K562 (cell line): ENCODE measurements around the gene ZCWPW1. TPM values are rescaled to one million over a fixed set of nuclear protein-coding genes. Genes with fewer than 3 reads are reported as not detected.

Source experiments
- ARID1B ChIP-seq: fragments of 450-650 bp; IDR thresholded peaks from 2 replicates; pipeline ENCODE4 v1.6.1; 2016; ENCODE audit warnings: antibody characterized with exemption, mild to moderate bottlenecking, inconsistent platforms
- CC2D1A ChIP-seq: fragments of 450-650 bp; IDR thresholded peaks from 2 replicates; pipeline ENCODE4 v1.6.1; 2017; ENCODE audit warnings: mild to moderate bottlenecking
- CXXC5 ChIP-seq: fragments of 250-450 bp; sonication (Bioruptor Pico); IDR thresholded peaks from 2 replicates; pipeline ENCODE4 v1.8.0; 2022; ENCODE audit warnings: inconsistent platforms, mild to moderate bottlenecking, moderate library complexity
- KDM4B ChIP-seq, 2 experiments: fragments of 450-650 bp in 1 of 2; sonication (generic) in 1 of 2; IDR thresholded peaks; 2 replicates each; pipeline ENCODE4 v1.6.1; 2016 to 2017; ENCODE audit warnings: borderline replicate concordance in 2 of 2, antibody characterized with exemption in 1 of 2, low read depth in 1 of 2, mild to moderate bottlenecking in 1 of 2
- LCOR ChIP-seq: sonication (generic); formaldehyde crosslinking; IDR thresholded peaks from 2 replicates; pipeline ENCODE4 v1.8.0; 2022; ENCODE audit warnings: mild to moderate bottlenecking, missing genetic modification reagents
- MAX ChIP-seq: sonication (generic); formaldehyde crosslinking; IDR thresholded peaks from 2 replicates; pipeline ENCODE4 v1.9.0; 2022; ENCODE audit warnings: mild to moderate bottlenecking, missing genetic modification reagents
- MNT ChIP-seq, 2 experiments: fragments of 450-650 bp; conservative IDR thresholded peaks; 2 replicates each; pipeline ENCODE4 v1.6.1; 2017; ENCODE audit warnings: mild to moderate bottlenecking in 2 of 2, moderate library complexity in 2 of 2
- PHF8 ChIP-seq: fragments of 200-600 bp; sonication (generic); IDR thresholded peaks from 2 replicates; pipeline ENCODE4 v1.6.1; 2012; ENCODE audit warnings: mixed run types, mild to moderate bottlenecking, inconsistent platforms, low read length, moderate library complexity, borderline replicate concordance
- PRMT5 ChIP-seq: sonication (generic); formaldehyde crosslinking; IDR thresholded peaks from 2 replicates; pipeline ENCODE4 v1.5.0; 2020; ENCODE audit warnings: missing genetic modification reagents
- STAG1 ChIP-seq: sonication (generic); formaldehyde crosslinking; IDR thresholded peaks from 2 replicates; pipeline ENCODE4 v1.5.0; 2020; ENCODE audit warnings: missing genetic modification reagents, borderline replicate concordance
- TSHZ1 ChIP-seq: fragments of 250-450 bp; sonication (Bioruptor Pico); IDR thresholded peaks from 2 replicates; pipeline ENCODE4 v1.4.0; 2020; ENCODE audit warnings: mild to moderate bottlenecking, moderate library complexity
- ZNF174 ChIP-seq: fragments of 250-450 bp; sonication (Bioruptor Pico); IDR thresholded peaks from 2 replicates; pipeline ENCODE4 v1.4.0; 2020; ENCODE audit warnings: mild to moderate bottlenecking
- ZNF282 ChIP-seq: sonication (generic); formaldehyde crosslinking; IDR thresholded peaks from 2 replicates; pipeline ENCODE4 v1.8.1; 2023; ENCODE audit warnings: missing genetic modification reagents
- ZNF324 ChIP-seq: fragments of 250-450 bp; sonication (Bioruptor Pico); IDR thresholded peaks from 2 replicates; pipeline ENCODE4 v1.4.0; 2020; ENCODE audit warnings: mild to moderate bottlenecking
- polyA plus RNA-seq, 8 experiments: library from polyadenylated mRNA; depleted of rRNA in 4 of 8; stranded (reverse) in 5 of 8; unstranded in 3 of 8; fragments of >200 nt; fragmentation: Nextera tagmentation in 2 of 8; fragmentation: Illumina TruSeq in 1 of 8; extraction: Ambion mirVana in 2 of 8; extraction: Trizol in 1 of 8; gene quantifications; 2 replicates each; pipeline versions ENCODE4 v1.2.1 to v1.2.3, GENCODE V29; 2011 to 2014; ENCODE audit warnings: inconsistent platforms in 1 of 8, missing spikeins in 1 of 8
- total RNA-seq, 7 experiments: library from RNA; depleted of rRNA in 6 of 7; stranded (reverse); fragments of >200 nt in 6 of 7; fragmentation: Illumina TruSeq in 2 of 7; extraction: Trizol in 2 of 7; gene quantifications; 2 replicates each; pipeline versions ENCODE4 v1.2.1 to v1.2.3, GENCODE V29; 2011 to 2021; ENCODE audit warnings: low replicate concordance in 1 of 7
- TF ChIP-seq, protein P1 (sequence below): fragments of 250-450 bp; sonication (Bioruptor Pico); IDR thresholded peaks from 2 replicates; pipeline ENCODE4 v1.4.0; 2020

Gene ZCWPW1
- total and polyA plus RNA-seq, 9 of the 15 experiments (the other 6 are each of a cell fraction or from before 2014, with no cell fraction given), result 0.18 to 1.7 (median 1.2) TPM

- TF ChIP-seq ARID1B (peak; percentile 9; the same call in 1 of the 2 replicates), CC2D1A (0 out of 2 replicates have a peak, but pooled peaks have one; percentile 18), ZNF324 (no peak), PHF8 (peak; percentile 3; the same call in 1 of the 2 replicates), MNT (conservative IDR thresholded peaks at IDR 0.05) (peak; percentile 62 to 69), STAG1 (no peak), TSHZ1 (CRISPR knock-in tag) (no peak), MAX (CRISPR knock-in tag) (peak; percentile 85), LCOR (peak; percentile 11; the same call in 1 of the 2 replicates), KDM4B (IDR thresholded peaks at IDR 0.05; ENCODE audit: borderline replicate concordance in 2 of 2, low read depth in 1 of 2) (peak in 1 of 2 experiments; percentile 65; a peak in 1 of 4 replicates), PRMT5 (no peak), ZNF282 (no peak), ZNF174 (CRISPR knock-in tag) (no peak), CXXC5 (CRISPR knock-in tag) (peak; percentile 36)
- TF ChIP-seq, protein P1, sequence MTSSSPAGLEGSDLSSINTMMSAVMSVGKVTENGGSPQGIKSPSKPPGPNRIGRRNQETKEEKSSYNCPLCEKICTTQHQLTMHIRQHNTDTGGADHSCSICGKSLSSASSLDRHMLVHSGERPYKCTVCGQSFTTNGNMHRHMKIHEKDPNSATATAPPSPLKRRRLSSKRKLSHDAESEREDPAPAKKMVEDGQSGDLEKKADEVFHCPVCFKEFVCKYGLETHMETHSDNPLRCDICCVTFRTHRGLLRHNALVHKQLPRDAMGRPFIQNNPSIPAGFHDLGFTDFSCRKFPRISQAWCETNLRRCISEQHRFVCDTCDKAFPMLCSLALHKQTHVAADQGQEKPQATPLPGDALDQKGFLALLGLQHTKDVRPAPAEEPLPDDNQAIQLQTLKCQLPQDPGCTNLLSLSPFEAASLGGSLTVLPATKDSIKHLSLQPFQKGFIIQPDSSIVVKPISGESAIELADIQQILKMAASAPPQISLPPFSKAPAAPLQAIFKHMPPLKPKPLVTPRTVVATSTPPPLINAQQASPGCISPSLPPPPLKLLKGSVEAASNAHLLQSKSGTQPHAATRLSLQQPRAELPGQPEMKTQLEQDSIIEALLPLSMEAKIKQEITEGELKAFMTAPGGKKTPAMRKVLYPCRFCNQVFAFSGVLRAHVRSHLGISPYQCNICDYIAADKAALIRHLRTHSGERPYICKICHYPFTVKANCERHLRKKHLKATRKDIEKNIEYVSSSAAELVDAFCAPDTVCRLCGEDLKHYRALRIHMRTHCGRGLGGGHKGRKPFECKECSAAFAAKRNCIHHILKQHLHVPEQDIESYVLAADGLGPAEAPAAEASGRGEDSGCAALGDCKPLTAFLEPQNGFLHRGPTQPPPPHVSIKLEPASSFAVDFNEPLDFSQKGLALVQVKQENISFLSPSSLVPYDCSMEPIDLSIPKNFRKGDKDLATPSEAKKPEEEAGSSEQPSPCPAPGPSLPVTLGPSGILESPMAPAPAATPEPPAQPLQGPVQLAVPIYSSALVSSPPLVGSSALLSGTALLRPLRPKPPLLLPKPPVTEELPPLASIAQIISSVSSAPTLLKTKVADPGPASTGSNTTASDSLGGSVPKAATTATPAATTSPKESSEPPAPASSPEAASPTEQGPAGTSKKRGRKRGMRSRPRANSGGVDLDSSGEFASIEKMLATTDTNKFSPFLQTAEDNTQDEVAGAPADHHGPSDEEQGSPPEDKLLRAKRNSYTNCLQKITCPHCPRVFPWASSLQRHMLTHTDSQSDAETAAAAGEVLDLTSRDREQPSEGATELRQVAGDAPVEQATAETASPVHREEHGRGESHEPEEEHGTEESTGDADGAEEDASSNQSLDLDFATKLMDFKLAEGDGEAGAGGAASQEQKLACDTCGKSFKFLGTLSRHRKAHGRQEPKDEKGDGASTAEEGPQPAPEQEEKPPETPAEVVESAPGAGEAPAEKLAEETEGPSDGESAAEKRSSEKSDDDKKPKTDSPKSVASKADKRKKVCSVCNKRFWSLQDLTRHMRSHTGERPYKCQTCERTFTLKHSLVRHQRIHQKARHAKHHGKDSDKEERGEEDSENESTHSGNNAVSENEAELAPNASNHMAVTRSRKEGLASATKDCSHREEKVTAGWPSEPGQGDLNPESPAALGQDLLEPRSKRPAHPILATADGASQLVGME (CRISPR knock-in tag), result peak; percentile 71; the same call in 1 of the 2 replicates
These were observed 7.2 kb upstream of the ZCWPW1 start (continued) for GRCh38 chr7:100435401-100436304.
